ENCODE results near the gene DOHH. TPM values are rescaled to one million over a fixed set of nuclear protein-coding genes. Genes with fewer than 3 reads are reported as not detected.

DOHH gene
- total RNA-seq, 2 donors from 2014 or later = 26.1 to 26.9 TPM

- H3K27me3 ChIP-seq (replicated peaks; ENCODE audit: insufficient read depth) = no peaks in the 10 kb centered on the region
- DNase-seq (ENCODE audit: low spot score) = no peak
- WGBS = 73% methylated on average over 15 of the region's 15 CpGs
- H3K4me1 ChIP-seq (replicated peaks) = no peaks in the 10 kb centered on the region
- H3K4me3 ChIP-seq = no peak overlapping the region
- intact Hi-C loops (cut with DNase I) = no loop called here
- TF ChIP-seq POLR2AphosphoS5 (IDR thresholded peaks at IDR 0.05) = no peak
- no peak for TF ChIP-seq CTCF (IDR thresholded peaks at IDR 0.05)
- peaks cover 0 to 13% of the 10 kb centered on the region in 2 donors for H3K36me3 ChIP-seq
- no peaks in the 10 kb centered on the region for H3K9me3 ChIP-seq
- peak overlapping the region; percentile 74 to 79 for H3K27ac ChIP-seq
These were observed 40.4 kb downstream of the DOHH start for GRCh38 chr19:3459965-3460582.

GRCh38 chr19:3459089-3459881 lies 41.2 kb downstream of the DOHH start:
- DNase-seq (ENCODE audit: low spot score) = peak; percentile 40
- Histone ChIP-seq H3K4me3 (no peak overlapping the region), H3K36me3 (peaks cover 7 to 16% of the 10 kb centered on the region in 2 donors), H3K9me3 (no peaks in the 10 kb centered on the region), H3K27me3 (replicated peaks; ENCODE audit: insufficient read depth) (no peaks in the 10 kb centered on the region), H3K27ac (peak overlapping the region; percentile 74 to 79), H3K4me1 (replicated peaks) (no peaks in the 10 kb centered on the region)
- 48% methylated on average over 26 of the region's 26 CpGs for WGBS
- TF ChIP-seq CTCF (IDR thresholded peaks at IDR 0.05) (no peak), POLR2AphosphoS5 (IDR thresholded peaks at IDR 0.05) (peak; percentile 47)
- intact Hi-C loops (cut with DNase I) = no loop called here

- no peaks in the 10 kb centered on the region for H3K4me1 ChIP-seq (replicated peaks)
- H3K36me3 ChIP-seq = peaks cover 15 to 16% of the 10 kb centered on the region in 2 donors
- intact Hi-C loops (cut with DNase I) = no loop called here
- TF ChIP-seq CTCF (IDR thresholded peaks at IDR 0.05) (no peak), POLR2A (IDR thresholded peaks at IDR 0.05) (no peak), POLR2AphosphoS5 (IDR thresholded peaks at IDR 0.05) (no peak)
- no peak overlapping the region for H3K4me3 ChIP-seq
- H3K9me3 ChIP-seq = no peaks in the 10 kb centered on the region
- WGBS = 49% methylated on average over 19 of the region's 19 CpGs
- H3K27ac ChIP-seq = peak overlapping the region; percentile 74 to 79
- DNase-seq (ENCODE audit: low spot score) = no peak
- H3K27me3 ChIP-seq (replicated peaks; ENCODE audit: insufficient read depth) = no peaks in the 10 kb centered on the region
These were observed 42.0 kb downstream of the DOHH start for GRCh38 chr19:3458229-3459088.

- intact Hi-C loops (cut with DNase I) = no loop called here
- WGBS = 51% methylated on average over 22 of the region's 22 CpGs
- DNase-seq (ENCODE audit: low spot score) = no peak
- Histone ChIP-seq H3K36me3 (peaks cover 17 to 21% of the 10 kb centered on the region in 2 donors), H3K9me3 (no peaks in the 10 kb centered on the region), H3K27me3 (replicated peaks; ENCODE audit: insufficient read depth) (no peaks in the 10 kb centered on the region), H3K27ac (peak overlapping the region; percentile 74 to 79), H3K4me3 (no peak overlapping the region), H3K4me1 (replicated peaks) (no peaks in the 10 kb centered on the region)
- TF ChIP-seq POLR2A (IDR thresholded peaks at IDR 0.05) (no peak), POLR2AphosphoS5 (IDR thresholded peaks at IDR 0.05) (no peak), CTCF (IDR thresholded peaks at IDR 0.05) (no peak)
These were observed 42.8 kb downstream of the DOHH start for GRCh38 chr19:3457528-3458228.

All from prostate gland (tissue), 2 donors.